Testis (tissue), 3 donors: ENCODE results near the gene MN1. TPM values are rescaled to one million over a fixed set of nuclear protein-coding genes. Genes with fewer than 3 reads are reported as not detected.
A peak's percentile ranks its signal among the peaks of the same experiment; 100 is the strongest.

ENCODE experiments used
- DNase-seq: peaks from one replicate; pipeline ENCODE4 v3.0.0-alpha.2; 2019
- H3K27ac ChIP-seq, 2 donors: fragments of 200-600 bp; sonication (generic); one replicate each; pipeline ENCODE4 v1.5.1; 2019
- H3K27me3 ChIP-seq: fragments of 200-600 bp; sonication (generic); one replicate; pipeline ENCODE4 v1.5.1; 2019
- H3K36me3 ChIP-seq: fragments of 200-600 bp; sonication (generic); one replicate; pipeline ENCODE4 v1.5.1; 2017; ENCODE audit warnings: low read depth; ENCODE audit errors: missing control alignments
- H3K4me1 ChIP-seq: fragments of 200-600 bp; sonication (generic); one replicate; pipeline ENCODE4 v1.5.1; 2019
- H3K4me3 ChIP-seq, 2 donors: fragments of 200-600 bp; sonication (generic); one replicate each; pipeline ENCODE4 v1.5.1; 2017 to 2019
- H3K9me3 ChIP-seq: fragments of 200-600 bp; sonication (generic); one replicate; pipeline ENCODE4 v1.5.1; 2017
- POLR2A ChIP-seq: fragments of 450-650 bp; IDR thresholded peaks from one replicate; pipeline ENCODE4 v1.6.1; 2017; ENCODE audit warnings: antibody characterized with exemption, mild to moderate bottlenecking, moderate library complexity
- WGBS, 2 donors: methylation state at CpG; one replicate each; pipeline ENCODE4 v1.1.5; 2018; 5-methylcytosine and 5-hydroxymethylcytosine counted together
- intact Hi-C: fragments of 100-400 bp; cut with DNase I; formaldehyde crosslinking; loops from one replicate; pipeline ENCODE4 v1.15.1; 2023; ENCODE audit warnings: low total_unique reads
- polyA plus RNA-seq: library from polyadenylated mRNA; stranded (reverse); fragments of 350-450 nt; fragmentation: Illumina TruSeq; extraction: RNeasy Lipid Tissue Mini Kit (QIAGEN cat#74804); gene quantifications from one replicate; pipeline ENCODE4 v1.2.3, GENCODE V29; 2014; ENCODE audit warnings: low read depth, low replicate concordance; ENCODE audit not compliant: insufficient read depth
- total RNA-seq, 2 donors: library from RNA; depleted of rRNA; stranded (reverse); fragments of >200 nt; gene quantifications; one replicate each; pipeline ENCODE4 v1.2.3, GENCODE V29; 2016
- TF ChIP-seq, protein P1 (sequence below), 3 experiments: fragments of 450-650 bp in 2 of 3; fragments of 200-600 bp in 1 of 3; sonication (generic) in 1 of 3; IDR thresholded peaks; one replicate each; pipeline ENCODE4 v1.5.1; 2016 to 2019; ENCODE audit warnings: antibody characterized with exemption in 3 of 3, mild to moderate bottlenecking in 2 of 3, moderate library complexity in 1 of 3

Gene MN1
- total and polyA plus RNA-seq, 3 donors from 2014 or later = 3.2 to 5.6 (median 4.3) TPM

DNA sequence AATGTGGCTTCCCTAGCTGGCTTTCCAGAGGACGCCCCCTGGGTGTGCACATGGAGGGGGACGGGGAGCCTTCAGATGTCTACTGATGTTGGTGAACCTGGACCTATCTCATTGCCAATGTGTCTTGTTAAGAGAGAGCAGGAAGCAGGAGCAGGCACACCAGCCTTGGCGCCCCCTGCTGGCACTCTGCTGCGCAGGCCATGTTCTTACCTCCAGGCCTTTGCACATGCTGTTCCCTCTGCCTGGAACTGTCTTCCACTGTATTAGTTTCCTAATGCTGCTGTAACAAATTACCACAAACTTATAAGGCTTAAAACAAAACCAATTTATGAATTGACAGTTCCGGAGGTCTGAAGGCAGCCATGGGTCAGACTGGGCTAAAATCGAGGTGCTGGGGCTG lies 23.6 kb upstream of the MN1 start:
- H3K4me1 ChIP-seq = peaks cover 22% of the 10 kb centered on the region
- no peak for TF ChIP-seq POLR2A
- TF ChIP-seq, protein P1, sequence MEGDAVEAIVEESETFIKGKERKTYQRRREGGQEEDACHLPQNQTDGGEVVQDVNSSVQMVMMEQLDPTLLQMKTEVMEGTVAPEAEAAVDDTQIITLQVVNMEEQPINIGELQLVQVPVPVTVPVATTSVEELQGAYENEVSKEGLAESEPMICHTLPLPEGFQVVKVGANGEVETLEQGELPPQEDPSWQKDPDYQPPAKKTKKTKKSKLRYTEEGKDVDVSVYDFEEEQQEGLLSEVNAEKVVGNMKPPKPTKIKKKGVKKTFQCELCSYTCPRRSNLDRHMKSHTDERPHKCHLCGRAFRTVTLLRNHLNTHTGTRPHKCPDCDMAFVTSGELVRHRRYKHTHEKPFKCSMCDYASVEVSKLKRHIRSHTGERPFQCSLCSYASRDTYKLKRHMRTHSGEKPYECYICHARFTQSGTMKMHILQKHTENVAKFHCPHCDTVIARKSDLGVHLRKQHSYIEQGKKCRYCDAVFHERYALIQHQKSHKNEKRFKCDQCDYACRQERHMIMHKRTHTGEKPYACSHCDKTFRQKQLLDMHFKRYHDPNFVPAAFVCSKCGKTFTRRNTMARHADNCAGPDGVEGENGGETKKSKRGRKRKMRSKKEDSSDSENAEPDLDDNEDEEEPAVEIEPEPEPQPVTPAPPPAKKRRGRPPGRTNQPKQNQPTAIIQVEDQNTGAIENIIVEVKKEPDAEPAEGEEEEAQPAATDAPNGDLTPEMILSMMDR (IDR thresholded peaks at IDR 0.05) = peak in 2 of 3 experiments; percentile 10 to 25
- intact Hi-C loops = no loop called here
- no peaks in the 10 kb centered on the region for H3K36me3 ChIP-seq
- no peaks in the 10 kb centered on the region for H3K27me3 ChIP-seq
- peak; percentile 34 for DNase-seq
- no peak overlapping the region for H3K4me3 ChIP-seq
- WGBS, 2 donors = 92 to 98% methylated on average over 6 of the region's 6 CpGs
- no peak overlapping the region for H3K27ac ChIP-seq
- H3K9me3 ChIP-seq = no peaks in the 10 kb centered on the region

DNA sequence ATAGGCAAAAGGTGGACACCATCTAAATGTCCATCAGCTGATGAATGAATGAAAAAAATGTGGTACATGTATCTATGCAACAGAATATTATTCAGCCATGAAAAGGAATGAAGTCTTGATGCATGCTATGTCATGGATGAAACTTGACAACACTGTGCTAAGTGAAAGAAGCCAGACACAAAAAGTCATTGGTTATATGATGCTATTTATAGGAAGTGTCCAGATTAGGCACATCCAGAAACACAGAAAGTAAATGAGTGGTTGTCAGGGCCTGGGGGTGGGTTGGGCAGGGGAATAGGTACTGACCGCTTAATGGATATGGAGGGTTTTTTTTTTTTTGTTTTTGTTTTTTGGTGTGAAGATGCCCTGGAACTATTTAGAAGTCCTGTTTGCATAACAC lies 21.7 kb upstream of the MN1 start:
- TF ChIP-seq, protein P1 (IDR thresholded peaks at IDR 0.05) = no peak
- no peak for TF ChIP-seq POLR2A
- no peak overlapping the region for H3K4me3 ChIP-seq
- H3K9me3 ChIP-seq = no peaks in the 10 kb centered on the region
- no peaks in the 10 kb centered on the region for H3K27me3 ChIP-seq
- H3K36me3 ChIP-seq = no peaks in the 10 kb centered on the region
- intact Hi-C loops = no loop called here
- 83 to 100% methylated on average over 1 of the region's 1 CpG for WGBS, 2 donors
- H3K27ac ChIP-seq = no peak overlapping the region
- peaks cover 16% of the 10 kb centered on the region for H3K4me1 ChIP-seq
- no peak for DNase-seq

DNA sequence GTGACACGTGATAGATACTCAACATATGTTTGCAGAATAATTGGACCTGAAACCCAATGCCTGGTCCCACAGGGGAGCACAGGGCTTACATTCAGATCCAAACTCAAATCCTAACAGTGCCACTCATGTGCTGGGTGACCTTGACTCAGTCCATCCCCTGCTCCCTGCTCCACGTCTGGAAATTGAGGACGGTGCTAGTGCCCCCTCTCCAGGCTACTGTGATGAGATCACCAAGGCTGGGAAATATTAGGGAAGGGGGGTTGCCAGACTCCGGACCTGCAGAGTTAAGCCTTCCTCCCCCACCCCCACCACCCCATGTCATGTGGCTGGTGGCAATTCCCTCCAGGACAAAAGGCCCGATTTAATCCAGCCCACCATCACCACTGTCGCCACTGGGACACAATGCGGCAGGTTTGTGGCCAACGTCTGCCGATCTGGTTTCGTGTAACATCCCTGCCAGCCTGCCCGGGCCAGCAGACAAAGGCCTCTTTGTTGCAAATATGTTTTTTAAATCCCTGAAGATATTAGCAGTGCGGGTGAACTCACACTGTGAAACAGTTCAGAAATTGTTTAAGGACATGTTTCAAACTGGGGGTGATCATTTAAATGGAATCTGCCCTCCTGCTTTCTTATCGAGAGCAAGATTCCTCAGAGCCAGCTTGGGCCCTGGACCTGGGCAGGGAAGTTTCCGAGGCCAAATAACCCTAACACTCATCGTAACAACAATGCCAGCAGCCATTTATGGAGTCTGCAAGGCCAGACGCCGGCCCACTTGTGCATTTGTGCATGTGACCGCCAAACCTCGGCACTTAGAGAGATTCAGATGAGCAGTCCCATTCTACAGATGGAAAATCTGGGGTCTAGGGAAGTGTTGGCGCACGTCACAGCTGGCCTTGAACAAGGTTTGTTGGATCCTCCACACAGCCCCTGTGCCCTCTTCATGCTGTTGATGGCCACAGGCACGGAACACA lies 19.6 kb upstream of the MN1 start:
- 53 to 77% methylated on average over 18 to 22 of the region's 22 CpGs for WGBS, 2 donors

DNA sequence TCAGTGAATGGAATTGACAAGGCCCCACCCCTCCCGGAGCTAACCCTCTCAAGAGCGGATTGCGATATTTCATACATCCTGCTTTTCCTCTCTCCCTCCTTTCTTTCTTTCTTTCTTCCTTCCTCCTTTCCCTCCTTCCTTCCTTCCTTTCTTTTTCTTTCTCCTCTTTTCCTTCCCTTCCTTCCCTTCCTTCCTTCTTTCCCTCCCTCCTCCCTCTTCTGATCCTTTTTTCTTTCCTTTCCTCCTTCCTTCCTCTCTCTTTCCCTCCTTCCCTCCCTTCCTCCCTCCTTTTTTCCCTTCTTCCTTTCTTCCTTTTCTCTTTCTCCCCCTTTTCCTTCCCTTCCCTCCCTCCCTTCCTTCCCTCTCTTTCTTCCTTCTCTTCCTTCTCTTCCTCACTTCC lies 15.0 kb upstream of the MN1 start:
- H3K36me3 ChIP-seq = no peaks in the 10 kb centered on the region
- H3K27me3 ChIP-seq = no peaks in the 10 kb centered on the region
- WGBS, 2 donors = 85 to 88% methylated on average over 3 of the region's 3 CpGs
- TF ChIP-seq, protein P1 (IDR thresholded peaks at IDR 0.05) = no peak
- TF ChIP-seq POLR2A = no peak
- no peak overlapping the region for H3K27ac ChIP-seq
- H3K4me3 ChIP-seq = no peak overlapping the region
- DNase-seq = no peak
- H3K9me3 ChIP-seq = no peaks in the 10 kb centered on the region
- H3K4me1 ChIP-seq = peaks cover 2% of the 10 kb centered on the region
- intact Hi-C loops = no loop called here

More for the DNA sequence above, 19.6 kb upstream of the MN1 start:
- intact Hi-C loops = no loop called here
- no peaks in the 10 kb centered on the region for H3K36me3 ChIP-seq
- TF ChIP-seq, protein P1 (IDR thresholded peaks at IDR 0.05) = no peak
- H3K4me1 ChIP-seq = peaks cover 6% of the 10 kb centered on the region
- H3K9me3 ChIP-seq = no peaks in the 10 kb centered on the region
- no peaks in the 10 kb centered on the region for H3K27me3 ChIP-seq
- peak overlapping the region; percentile 29 to 41 for H3K27ac ChIP-seq
- no peak overlapping the region for H3K4me3 ChIP-seq
- DNase-seq = peak; percentile 72
